8988T (cell line): ENCODE measurements around the gene THYN1.
"Not testable (repeated sequence)": the region's sequence is repeated elsewhere in the genome, so short reads cannot be mapped to it uniquely, and the experiment has no call there.

ENCODE experiments used
- DNase-seq: peaks from one replicate; pipeline ENCODE4 v3.0.0; 2011

Gene THYN1

GRCh38 chr11:134253188-134253993 is at the start of gene THYN1, which contains the start of gene ACAD8:
THYN1 (minus strand) TSS chr11:134253352; CDS start chr11:134252882, 470 bp downstream.
ACAD8 (plus strand) TSS chr11:134253568; CDS start chr11:134253601, 33 bp downstream.
- peak; percentile 96 for DNase-seq

- no peak for DNase-seq
These were observed 41.5 kb upstream of the THYN1 start for GRCh38 chr11:134294664-134295063.

- no peak for DNase-seq
These were observed 40.3 kb upstream of the THYN1 start for GRCh38 chr11:134293119-134294113.

GRCh38 chr11:134292661-134293060 is 39.5 kb upstream of the THYN1 start:
- DNase-seq: no peak

- no peak for DNase-seq
These were observed 38.0 kb upstream of the THYN1 start for GRCh38 chr11:134291196-134291595.

GRCh38 chr11:134290646-134291045 is 37.5 kb upstream of the THYN1 start:
- no peak for DNase-seq

GRCh38 chr11:134289789-134290188 is 36.6 kb upstream of the THYN1 start:
- DNase-seq: no peak

GRCh38 chr11:134289167-134289566 is 36.0 kb upstream of the THYN1 start:
- no peak for DNase-seq

- no peak for DNase-seq
These were observed 35.3 kb upstream of the THYN1 start for GRCh38 chr11:134288486-134288885.

- DNase-seq: no peak
These were observed 34.4 kb upstream of the THYN1 start for GRCh38 chr11:134287561-134287960.

GRCh38 chr11:134284349-134284748 is 31.2 kb upstream of the THYN1 start:
- DNase-seq: not testable (repeated sequence)

- DNase-seq: no peak
These were observed 30.5 kb upstream of the THYN1 start for GRCh38 chr11:134283461-134284230.

GRCh38 chr11:134282121-134283045 is 29.2 kb upstream of the THYN1 start:
- no peak for DNase-seq

- DNase-seq: not testable (repeated sequence)
These were observed 28.5 kb upstream of the THYN1 start for GRCh38 chr11:134281635-134282034.

- no peak for DNase-seq
These were observed 25.2 kb upstream of the THYN1 start for GRCh38 chr11:134278356-134278755.

GRCh38 chr11:134277183-134278001 is 24.2 kb upstream of the THYN1 start:
- DNase-seq: no peak

GRCh38 chr11:134276396-134277182 is 23.4 kb upstream of the THYN1 start:
- DNase-seq: no peak

- DNase-seq: no peak
These were observed 22.6 kb upstream of the THYN1 start, which contains the start of gene GLB1L3 for GRCh38 chr11:134275534-134276395. GLB1L3 (plus strand) TSS chr11:134276379; CDS start chr11:134276741, 362 bp downstream.

GRCh38 chr11:134275188-134275533 is 22.0 kb upstream of the THYN1 start:
- DNase-seq: no peak
